AG08396 (cell line): ENCODE measurements around the gene SELENOO.
A peak's percentile ranks its signal among the peaks of the same experiment; 100 is the strongest.

Source experiments
- DNase-seq: peaks from one replicate; pipeline ENCODE4 v3.0.0; 2012; ENCODE audit warnings: low spot score, mixed read lengths

Gene SELENOO

DNA sequence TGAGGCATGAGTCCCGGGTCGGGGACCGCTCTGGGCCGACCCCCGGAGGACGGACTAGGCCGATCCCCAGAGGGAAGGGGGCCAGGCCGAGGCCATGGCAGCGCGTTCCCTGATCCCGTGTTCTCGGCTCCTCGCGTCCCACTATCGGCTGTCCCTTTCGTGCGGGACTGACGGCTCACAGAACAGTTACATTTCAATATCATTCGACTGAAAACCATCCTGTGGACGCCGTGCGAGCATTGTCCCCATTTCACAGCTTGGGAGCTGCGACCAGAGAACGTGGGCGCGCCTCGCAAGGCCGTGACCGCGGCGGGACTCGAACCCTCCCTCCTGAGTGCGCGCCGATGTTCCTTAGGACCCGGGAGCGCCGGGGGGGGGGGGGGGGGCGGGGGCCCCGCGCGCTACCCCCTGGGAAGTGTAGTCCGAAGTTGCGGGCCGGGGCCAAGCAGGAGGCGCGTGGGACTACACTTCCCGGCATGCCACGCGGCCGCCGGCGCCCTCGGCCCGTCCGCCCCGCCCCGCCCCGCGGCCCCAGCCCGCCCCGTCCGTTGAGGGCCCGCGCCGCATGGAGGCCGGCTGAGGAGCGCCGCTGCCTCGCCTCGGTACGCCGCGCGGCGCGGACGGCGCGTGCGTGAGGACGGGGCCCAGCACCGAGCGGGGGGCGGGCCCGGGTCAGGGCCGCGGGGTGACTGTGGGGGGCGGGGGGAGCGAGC is 15.3 kb upstream of the SELENOO start, which contains the start of gene TRABD:
Gene TRABD, plus strand, starts transcription at position 539 of the 713 bp plus-strand sequence. CDS start 7,148 bp downstream, outside the sequence.
- DNase-seq: peak; percentile 98

GRCh38 chr22:50186181-50186714 is 14.6 kb upstream of the SELENOO start:
- DNase-seq: no peak

- no peak for DNase-seq
Measured at GRCh38 chr22:50186761-50187523, 13.9 kb upstream of the SELENOO start.

DNA sequence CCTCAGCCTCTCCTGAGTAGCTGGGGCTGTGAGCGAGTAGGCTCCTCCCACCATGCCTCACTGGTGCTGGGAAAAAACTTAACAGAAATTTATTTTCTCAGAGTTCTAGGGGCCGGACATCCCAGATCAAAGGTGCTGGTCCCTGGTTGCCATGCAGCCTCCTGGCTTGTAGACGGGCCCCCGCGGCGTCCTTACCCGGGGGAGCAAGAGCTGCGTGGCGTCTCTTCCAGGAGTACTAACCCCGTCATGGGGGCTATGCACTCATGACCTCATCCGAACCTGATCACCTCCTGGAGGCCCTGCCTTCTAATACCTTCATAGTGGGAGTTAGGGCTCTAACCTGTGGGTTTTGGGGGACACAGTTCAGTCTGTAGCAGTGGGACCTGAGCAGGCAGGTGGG is 12.5 kb upstream of the SELENOO start:
- DNase-seq: no peak

DNA sequence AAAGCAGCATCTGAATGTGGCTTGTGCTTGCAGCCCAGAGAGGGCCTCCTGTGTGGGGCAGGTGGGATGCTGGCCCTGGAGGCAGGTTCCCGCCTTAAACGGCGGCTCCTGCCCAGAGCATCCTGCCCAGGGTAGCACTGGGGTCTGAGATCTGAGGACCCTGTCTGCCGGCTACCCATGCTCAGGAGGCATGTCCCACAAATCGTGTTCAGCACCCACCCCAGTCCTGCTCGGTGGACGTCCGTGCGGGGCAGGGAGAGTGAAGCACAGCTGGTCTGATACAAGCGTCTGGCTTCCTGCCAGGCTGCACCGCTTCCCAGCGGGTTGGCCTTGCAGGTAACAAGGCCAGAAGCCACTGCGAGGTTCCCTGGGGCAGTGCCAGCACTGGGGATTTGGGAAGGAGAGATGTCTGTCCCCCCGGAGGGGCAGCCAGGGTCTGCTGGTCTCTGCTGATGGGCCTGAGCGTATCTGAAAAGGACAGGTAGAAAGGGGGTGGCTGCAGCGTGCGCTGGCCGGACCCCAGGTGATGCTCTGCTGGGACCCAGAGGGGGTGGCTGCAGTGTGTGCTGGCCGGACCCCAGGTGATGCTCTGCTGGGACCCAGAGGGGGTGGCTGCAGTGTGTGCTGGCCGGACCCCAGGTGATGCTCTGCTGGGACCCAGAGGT is 11.5 kb upstream of the SELENOO start:
- DNase-seq: no peak

DNA sequence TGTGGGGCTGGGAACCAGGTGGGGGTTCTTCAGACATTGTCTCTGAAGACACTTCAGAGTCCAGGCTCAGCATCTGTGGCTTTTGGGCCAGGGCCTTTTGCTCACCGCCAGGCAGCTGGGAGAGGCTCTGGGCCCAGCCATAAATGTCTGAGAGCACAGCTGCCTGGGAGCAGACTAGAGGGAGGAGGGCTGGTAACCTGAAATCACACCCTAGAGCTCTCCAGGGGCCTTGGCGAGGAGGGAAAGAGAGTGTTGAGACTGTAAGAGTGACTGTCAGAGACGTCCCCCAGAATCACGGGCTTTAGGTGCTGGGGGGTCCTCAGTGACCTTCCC is 11.0 kb upstream of the SELENOO start:
- DNase-seq: no peak

DNA sequence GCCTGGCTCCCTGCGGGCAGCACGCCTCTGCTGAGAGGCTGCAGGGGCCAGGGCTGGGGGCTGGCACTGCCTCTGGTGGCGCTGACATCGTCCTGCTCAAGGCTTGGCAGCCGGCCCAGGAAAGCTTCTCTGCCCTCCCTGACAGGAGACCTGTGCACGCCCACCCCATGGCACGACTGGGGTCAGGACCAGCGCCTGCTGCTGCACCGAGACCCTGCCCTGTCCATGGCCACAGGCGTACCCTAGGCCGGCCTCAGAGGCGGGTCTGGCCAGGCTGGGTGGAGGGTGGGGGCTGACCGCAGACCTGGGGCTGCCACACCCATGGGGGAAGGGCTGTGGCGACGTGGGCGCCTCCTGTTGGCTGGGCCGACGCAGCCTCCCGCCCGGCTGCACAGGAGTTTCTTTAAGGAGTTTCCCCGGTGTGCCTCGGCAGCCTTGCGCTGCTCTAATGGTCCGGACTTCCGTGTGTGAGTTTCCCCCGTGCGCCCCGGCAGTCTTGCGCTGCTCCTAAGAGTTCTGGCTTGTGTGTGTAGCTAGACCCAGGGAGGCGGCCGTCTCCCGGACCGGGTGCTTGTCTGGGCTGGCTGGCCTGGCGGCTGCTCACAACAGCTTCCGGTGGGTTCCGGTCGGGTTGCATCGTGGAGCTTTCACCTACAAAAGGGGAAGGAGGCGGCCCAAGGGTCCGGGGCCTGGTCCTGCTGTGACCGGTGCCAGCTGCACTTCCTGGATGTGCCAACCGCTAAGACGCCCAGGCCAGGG is 10.4 kb upstream of the SELENOO start:
- peak; percentile 77 for DNase-seq

GRCh38 chr22:50190941-50191741 is 9.7 kb upstream of the SELENOO start:
- DNase-seq: no peak

DNA sequence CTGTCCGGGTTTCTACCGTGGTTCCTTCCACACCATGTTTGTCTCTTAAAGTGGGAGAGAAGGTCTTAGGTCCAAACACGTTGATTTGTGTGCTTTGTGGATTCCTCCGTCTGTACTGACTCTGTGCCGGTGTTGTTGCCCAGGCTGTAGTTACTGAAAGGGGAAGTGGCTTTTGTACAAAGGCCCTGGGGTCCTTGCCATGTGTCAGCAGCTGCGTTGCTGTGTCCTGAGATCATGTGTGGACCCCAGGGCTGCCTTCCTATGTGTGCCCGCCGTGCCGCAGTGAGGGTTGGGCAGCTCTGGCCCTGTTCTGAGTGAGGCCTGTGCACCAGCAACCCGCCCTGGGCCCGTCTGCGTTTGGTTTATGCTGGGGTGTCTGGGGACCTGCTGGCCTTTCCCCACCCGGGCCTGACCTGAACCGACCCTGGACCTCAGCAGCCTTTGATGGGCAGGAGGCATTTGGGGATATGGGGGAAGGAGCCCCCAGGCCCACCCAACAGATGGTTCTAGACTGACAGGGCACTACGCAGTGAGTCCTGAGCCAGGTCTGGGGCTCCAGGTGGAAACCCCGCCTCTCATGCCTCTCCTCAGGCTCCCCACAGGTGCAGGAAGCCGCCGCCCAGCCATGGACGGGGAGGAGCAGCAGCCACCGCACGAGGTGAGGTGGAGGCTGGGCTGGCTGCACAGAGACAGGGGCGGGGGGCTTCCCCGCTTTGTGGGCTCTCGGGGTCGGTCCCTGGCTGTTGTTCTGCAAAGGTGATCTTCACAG is 8.2 kb upstream of the SELENOO start:
- DNase-seq: no peak

DNA sequence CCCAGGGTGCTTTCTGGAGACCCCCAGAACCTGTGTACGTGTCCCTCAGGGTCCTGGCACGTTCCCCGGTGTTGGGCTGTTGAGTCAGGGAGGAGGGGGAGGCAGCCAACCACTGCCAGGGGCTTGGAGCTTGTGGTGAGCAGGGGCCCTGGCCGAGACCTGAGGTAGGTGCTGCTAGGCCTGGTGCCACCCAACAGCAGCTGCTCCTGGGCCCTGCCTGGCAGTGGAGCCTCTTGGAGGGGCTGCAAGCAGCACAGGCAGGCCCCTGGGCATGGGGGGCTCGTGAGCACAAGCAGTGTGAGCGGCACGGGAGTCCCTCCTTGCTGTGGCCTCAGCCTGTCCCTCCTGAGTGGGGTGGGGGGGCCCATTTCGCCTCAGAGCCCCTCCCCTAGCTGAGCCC is 7.2 kb upstream of the SELENOO start:
- DNase-seq: no peak

- DNase-seq: no peak
Measured at GRCh38 chr22:50194037-50194805, 6.6 kb upstream of the SELENOO start.

- DNase-seq: no peak
Measured at GRCh38 chr22:50196256-50196655, 4.6 kb upstream of the SELENOO start.

- no peak for DNase-seq
Measured at GRCh38 chr22:50197000-50197800, 3.6 kb upstream of the SELENOO start.

GRCh38 chr22:50197856-50198623 is 2.8 kb upstream of the SELENOO start:
- DNase-seq: no peak

DNA sequence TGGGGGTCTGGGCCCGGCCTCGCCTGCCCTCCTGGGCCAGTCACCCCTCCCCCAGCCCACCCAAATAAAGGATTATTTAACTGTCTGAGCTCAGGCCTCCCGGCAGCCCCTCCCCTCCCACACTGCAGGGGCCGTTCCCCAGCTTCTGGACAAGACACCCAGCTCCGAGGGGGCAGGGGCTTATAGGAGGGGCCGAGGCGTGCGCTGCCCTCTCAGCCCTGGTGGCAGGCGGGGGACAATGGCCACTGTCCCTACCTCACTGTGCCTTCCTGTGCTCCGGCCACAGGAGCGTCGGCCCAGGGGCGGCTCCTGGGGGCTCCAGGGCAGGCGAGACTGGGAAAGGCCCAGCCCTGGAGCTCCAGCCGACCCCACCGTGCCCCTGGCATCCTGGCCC is 2.2 kb upstream of the SELENOO start:
- DNase-seq: no peak

DNA sequence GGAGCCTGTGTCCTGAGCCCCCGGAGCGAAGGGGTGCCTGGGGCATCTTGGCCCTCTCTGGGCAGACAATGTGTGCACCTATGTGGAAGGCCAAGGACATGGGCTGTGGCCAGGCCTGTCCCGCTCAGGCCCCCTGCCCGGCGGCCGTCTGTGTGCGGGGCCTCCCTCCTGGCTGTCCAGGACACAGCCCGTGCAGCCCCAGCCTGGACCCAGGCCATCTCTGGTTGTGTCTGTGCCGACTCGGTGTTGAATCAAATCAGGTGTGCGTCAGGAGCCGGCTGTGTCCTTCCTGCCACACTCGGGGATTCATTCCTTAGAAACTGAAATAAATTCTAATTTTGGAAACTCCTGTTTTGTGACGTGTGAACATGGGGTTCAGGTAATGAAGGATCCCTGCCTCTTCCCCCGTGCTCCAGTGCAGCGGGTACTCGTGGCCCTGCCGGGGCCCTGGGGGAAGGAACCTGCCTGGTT is 1.5 kb upstream of the SELENOO start:
- no peak for DNase-seq

GRCh38 chr22:50199829-50200460 is 866 bp upstream of the SELENOO start:
- no peak for DNase-seq
